GM23248 (cell line): Measurements from ENCODE around the gene CCDC97.

Source experiments
- EZH2 ChIP-seq: fragments of 200-600 bp; sonication (generic); IDR thresholded peaks from 2 replicates; pipeline ENCODE4 v1.6.1; 2018; ENCODE audit warnings: antibody characterized with exemption, mild to moderate bottlenecking; ENCODE audit not compliant: insufficient read depth, poor library complexity, severe bottlenecking
- EZH2phosphoT487 ChIP-seq: fragments of 200-600 bp; sonication (generic); IDR thresholded peaks from 2 replicates; pipeline ENCODE4 v1.6.1; 2018; ENCODE audit warnings: antibody characterized with exemption, moderate library complexity, mild to moderate bottlenecking, low read depth; ENCODE audit not compliant: insufficient read depth

DNA sequence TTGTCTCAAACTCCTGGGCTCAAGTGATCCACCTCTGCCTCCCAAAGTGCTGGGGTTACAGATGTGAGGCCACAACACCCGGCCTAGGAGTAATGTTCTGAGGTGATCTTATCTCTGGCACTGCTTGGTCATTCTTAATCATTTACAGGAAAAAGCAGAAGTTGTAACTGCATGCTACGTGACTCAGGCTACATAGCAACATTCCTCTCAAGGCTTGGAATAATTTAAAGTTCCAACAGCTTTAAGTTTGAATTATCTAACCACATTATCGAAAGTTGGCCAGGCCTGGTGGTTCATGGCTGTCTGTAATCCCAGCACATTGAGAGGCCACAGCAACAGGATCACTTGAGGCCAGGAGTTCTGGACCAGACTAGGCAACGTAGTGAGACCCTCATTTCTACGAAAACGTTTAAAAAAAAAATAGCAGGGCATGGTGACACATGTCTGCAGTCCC, 57.9 kb downstream of the CCDC97 start:
- TF ChIP-seq EZH2 (no peak), EZH2phosphoT487 (no peak)
